HG03565 (cell line): Measurements from ENCODE around the gene IGSF6.
"Not testable (repeated sequence)": the region's sequence is repeated elsewhere in the genome, so short reads cannot be mapped to it uniquely, and the experiment has no call there.

Experiments used
- ATAC-seq: cut with Tn5 transposase; IDR thresholded peaks from one replicate; pipeline ENCODE4 v1.9.1; 2021; ENCODE audit warnings: mild to moderate bottlenecking, moderate library complexity; ENCODE audit not compliant: unreplicated experiment

IGSF6 gene

DNA sequence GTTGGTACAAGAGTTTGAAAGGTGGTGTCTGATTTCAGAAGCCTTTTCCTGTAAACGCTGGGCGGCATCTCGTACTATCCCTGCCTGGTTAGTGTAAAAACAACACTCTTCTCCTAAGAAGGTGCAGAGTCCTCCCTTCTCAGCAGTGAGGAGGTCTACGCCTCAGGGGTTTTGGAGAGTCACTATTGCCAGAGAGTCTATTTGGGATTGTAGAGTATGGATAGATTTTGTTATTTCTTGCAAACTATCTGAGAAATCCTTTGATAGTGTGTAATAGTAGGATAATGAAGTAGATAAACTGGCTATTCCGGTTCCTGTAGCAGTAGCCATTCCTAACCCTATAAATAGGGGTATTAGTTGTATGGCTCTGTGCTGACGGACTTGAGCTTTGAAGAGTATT is 21.5 kb downstream of the IGSF6 start:
- ATAC-seq = not testable (repeated sequence)

DNA sequence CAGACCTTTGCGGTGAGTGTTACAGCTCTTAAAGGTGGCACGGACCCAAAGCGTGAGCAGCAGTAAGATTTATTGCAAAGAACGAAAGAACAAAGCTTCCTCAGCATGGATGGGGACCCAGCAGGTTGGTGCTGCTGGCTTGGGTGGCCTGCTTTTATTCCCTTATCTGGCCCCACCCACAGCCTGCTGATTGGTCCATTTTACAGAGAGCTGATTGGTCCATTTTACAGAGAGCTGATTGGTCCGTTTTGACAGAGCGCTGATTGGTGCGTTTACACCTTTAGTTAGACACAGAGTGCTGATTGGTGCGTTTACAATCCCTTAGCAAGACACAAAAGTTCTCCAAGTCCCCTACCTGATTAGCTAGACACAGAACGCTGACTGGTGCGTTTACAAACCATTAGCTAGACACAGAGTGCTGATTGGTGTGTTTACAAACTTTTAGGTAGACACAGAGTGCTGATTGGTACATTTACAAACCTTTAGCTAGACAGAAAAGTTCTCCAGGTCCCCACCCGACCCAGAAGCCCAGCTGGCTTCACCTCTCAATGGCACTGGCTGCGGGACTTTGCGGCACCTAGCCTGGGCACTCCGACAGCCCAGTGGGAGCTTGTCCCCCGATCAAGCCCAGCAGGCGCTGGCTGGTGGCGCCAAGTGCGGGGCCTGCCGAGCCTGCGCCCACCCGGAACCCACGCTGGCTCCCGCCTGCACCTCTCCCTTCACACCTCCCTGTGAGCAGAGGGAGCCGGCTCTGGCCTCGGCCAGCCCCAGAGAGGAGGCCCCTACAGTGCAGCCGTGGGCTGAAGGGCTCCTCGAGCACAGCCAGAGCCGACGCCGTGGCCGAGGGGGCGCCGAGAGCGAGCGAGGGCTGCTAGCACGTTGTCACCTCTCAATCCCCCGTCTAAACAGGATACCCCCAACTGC is 22.5 kb downstream of the IGSF6 start:
- not testable (repeated sequence) for ATAC-seq

DNA sequence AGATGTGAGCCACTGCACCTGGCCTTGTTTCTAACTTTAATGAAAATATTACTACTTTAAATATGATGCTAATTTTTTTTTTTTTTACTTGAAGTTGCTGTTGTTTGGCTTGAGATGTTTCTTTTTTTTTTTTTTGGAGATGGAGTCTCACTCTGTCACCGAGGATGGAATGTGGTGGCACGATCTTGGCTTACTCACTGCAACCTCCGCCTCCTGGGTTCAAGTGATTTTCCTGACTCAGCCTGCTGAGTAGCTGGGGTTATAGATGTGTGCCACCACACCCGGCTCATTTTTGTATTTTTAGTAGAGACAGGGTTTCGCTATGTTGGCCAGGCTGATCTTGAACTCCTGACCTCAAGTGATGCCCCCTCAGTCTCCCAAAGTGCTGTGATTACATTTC is 23.6 kb downstream of the IGSF6 start:
- ATAC-seq = no peak

DNA sequence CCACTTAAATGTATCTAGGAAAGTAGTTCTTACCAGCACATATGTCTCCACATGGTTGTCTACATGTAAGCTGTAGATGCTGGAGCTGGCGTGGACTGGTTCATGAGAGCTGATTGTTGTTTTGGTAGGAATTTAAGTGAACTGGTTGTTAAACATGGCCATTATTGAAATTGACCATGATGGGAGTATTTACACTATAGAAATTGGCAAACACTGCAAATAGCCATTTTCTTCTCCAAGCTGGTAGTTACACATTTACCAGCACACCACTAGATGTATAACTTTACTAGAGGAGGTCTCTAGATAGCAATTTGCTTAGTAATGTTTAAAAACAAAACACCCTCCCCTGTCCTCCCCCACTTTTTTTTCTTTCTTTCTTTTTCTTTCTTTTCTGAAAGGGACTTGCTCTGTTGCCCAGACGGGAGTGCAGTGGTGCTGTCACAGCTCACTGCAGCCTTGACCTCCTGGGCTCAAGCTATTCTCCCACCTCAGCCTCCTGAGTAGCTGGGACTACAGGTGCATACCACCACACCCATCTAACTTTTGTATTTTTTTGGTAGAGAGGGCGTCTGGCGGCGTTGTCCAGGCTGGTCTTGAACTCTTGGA is 24.2 kb downstream of the IGSF6 start:
- no peak for ATAC-seq

DNA sequence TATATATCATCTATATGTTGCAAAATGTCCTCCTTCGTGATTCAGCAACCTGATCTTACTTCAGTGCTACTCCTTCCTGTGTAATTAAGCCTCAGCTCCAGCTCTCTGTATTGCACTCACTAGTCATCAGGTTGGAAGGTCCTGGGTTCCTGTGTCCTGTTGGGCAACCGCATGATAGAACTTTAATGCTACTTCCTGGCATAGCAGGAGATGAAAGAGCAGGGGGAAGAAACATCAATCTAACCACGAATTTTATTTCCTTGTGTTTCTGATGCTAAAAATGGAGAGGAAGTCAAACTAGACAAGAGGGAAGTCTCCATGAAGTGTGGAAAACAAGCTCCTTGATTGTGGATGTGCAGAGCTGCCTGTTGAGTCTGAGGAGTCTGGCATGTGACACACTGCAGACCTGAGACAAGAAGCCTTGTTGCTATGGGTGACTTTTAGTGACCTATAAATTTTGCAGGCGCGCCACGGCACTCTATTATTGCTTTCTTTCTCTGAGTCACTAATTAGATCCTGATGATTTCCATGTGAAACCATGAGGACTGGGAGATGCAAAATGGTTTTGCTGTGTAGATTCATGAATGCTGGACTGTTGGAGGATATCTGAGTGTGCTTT is 25.6 kb downstream of the IGSF6 start:
- ATAC-seq = no peak

DNA sequence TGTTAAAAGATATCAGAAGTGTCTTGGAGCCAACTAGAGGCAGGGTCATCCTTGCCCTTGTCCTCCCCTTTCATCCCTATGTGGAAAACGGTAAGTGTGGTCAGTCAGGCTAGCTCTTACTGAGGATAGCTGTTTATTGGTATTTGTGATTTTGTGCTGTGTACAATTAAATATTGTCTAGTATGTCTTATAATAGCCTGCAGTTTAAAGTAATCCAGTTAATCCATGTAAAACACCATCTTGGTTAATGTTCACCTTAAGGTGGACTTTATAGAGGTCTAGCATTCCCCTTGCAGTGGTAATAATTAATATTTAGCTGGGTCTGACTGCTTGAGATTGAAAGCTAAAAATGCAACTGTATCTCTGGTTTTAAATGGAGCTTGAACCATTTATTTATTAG is 27.4 kb downstream of the IGSF6 start:
- no peak for ATAC-seq

DNA sequence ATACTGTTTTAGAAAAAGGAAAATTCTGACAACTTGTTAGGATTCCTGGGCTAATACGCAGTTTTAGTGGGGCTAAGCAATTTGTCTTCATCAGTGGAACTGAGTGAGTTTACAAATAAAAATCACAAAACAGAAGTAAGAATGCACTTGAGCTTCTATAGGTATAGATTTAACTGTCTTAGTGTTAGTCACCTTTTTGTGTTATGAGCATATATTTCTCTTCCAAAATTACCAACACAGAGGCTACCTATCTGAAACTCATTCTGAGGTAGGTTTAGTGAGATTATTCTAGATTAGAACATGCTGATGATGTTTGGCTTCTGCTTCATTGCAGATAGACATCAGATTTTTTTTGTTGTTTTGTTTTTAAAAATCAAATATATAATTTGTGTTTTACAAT is 29.9 kb downstream of the IGSF6 start:
- ATAC-seq = no peak

DNA sequence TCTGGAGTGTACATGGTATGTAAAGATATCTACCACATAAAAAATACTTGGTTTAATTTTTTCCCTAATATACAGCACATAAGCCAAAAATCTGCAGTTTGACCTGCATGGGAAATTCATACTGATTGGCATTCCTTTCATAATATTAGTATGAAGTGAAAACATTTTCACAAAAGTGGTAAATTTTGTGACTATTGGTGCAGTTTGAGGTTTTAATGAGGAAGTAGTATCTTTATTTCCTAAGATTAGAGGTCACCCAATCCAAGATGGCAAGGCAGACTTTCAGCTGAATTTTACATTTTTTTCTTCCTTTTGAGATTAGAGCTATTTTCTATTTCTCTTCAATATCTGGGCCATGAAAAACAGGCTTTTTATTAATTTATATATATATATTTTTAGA is 31.8 kb downstream of the IGSF6 start:
- ATAC-seq = no peak

DNA sequence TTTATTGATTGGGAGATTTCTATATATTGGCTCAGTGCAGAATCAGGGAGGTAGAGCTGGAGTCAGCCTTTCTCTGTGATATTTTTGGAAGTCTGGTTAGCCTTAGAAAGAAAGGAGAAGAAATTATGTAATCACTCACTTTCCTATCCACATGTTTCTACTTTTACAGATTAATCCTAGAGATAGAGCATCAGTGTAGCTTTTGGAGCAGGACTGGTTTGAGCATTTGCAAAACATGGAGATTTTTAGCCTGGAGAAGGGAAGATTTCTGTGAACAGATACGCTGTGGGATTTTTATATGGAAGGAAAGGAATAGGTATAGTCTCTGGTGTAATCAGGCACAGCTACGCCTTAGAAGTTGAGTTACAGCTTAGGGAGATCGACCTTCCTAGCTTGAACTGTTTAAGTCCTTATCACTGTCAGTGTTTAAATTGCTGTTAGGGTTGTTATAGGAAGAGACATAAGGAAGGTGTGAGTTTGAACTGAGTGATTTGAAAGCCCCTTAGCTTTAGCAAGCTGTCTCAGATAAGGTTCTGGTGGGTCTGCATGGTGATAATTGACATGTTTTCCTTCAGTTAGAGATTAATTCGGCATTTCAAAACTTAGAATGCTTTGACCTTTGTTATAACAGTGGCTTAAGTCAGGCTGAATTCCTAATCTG is 32.5 kb downstream of the IGSF6 start:
- no peak for ATAC-seq

DNA sequence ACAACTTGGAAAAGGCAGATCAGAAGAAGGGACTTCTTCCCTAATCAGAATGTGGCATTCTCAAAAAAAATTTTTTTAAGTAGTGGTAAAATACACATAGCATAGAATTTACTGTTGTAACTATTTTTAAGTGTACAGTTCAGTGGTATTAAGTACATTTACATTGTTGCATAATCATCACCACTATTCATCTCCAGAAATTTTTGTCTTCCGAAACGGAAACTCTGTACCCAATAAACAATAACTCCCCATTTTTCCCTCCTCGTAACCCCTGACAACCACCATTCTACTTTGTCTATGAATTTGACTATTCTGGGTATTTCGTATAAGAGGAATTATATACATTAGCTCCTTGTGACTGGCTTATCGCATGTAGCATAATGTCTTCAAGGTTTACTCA is 34.1 kb downstream of the IGSF6 start:
- no peak for ATAC-seq

DNA sequence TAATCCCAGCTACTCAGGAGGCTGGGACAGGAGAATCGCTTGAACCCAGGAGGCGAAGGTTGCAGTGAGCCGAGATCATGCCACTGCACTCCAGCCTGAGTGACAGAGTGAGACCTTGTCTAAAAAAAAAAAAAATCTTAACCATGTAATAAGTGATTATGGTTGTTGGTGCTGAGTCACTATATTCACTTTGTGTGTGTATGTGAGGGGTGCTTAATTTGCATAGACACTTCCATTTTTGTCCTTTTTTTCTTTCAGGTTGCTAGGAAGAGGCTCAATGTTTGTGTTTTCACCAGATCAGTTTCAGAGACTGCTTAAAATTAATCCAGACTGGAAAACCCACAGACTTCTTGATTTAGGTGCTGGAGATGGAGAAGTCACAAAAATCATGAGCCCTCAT is 34.8 kb downstream of the IGSF6 start:
- ATAC-seq = no peak

DNA sequence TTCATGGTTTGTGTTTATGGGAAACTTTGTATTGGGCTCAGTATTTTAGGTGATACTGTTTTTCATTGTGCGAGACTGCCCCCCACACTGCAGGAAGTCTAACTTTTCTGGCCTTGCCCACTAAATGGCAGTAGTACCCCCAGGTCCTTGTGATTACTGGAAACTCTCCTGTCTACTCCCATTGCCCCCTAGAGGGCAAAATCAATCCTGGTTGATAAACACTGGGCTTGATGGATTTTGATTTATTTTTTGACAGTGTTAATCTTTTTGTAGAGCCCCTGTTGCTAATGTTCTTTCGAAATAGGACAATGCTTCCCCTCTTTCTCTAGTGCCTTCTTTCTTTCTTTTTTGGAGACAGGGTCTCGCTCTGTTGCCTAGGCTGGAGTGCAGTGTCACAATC is 37.5 kb downstream of the IGSF6 start:
- ATAC-seq = no peak

DNA sequence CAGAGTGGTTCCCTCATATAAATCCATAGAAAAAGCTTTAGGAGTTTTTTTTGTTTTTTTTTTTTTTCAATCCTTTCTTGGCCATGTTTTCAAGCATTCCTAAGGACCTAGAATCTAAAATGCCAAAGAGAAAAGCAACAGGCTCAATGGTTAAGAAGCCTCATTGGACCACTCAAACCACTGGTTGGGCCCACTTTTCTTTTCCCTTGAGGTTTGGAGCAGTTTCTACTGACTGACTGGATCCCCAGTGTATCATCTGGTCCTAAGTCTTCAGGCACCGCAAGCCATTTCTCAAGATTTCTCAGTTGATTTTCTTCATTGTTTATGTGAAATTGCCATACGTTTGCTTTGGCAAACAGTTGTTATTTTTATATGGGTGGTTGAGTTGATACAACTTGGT is 38.6 kb downstream of the IGSF6 start:
- ATAC-seq = no peak

DNA sequence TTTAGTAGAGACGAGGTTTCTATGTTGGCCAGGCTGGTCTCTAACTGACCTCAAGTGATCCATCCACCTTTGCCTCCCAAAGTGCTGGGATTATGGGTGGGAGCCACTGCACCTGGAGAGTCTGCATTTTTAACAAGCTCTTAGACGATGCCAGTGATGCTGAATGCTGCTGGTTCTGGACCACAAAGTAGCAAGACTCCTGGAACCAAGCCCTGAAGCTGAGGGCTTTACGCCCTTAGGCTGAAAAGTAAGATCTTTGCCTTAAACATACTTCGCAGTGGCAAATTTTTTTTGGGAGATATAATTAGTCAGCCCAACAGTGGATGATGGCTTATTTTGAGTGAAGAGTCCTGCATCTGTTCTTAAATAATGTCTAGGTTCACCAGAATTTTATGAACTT is 39.0 kb downstream of the IGSF6 start:
- no peak for ATAC-seq

DNA sequence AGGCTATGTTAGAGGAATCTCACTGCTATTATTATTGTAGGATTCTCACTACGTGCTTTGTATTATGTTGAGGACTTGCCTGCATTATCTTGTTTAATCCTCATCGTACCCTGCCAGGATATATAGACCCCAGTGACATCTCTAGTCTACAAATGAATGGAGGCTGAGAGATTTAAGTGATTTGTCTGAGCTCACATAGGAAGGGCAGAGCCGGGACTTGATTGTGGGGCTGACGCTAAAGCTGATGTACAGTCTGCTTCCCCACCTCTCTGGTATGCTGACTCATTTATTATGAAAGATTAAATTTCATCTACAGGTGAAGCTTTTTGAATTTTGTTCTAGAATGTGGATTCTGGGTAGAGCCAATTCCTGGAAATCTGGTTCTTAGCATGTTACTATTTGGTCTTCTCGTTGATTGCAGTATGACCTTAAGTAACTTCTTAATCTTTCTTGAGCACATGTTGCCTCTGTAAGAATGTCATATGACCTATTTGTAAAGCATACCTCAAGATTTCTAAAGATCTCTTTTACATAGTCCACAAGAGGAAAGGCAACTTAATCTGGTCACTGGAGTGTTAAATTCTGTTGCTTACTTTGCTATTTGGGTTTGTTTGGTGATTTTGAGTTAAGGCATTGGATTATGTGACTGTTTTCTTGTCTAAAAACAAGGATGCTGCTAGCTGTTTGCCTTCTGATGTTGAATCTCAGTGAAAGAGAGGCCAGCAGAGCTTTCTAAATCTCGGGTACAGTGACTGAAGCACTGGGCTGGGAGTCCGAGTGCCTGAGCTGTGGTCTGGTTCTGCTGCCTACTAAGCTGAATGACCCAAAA is 40.6 kb downstream of the IGSF6 start:
- ATAC-seq = no peak

DNA sequence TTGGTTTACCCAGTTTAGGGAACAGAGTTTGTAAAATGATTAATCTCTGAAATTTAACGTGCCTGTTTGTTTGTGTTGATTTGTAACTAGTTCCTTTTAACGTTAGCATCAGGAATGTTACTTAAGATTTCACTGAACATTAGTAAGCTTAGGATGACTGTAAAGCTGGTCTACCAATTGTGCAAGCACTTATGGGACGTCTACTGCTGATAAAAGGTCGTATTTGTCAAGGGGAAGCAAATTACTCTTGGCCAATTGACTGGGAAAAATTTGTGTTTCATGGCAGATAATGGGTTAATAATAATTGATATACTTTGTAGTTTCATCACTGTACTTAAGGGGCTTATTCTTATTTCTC is 41.2 kb downstream of the IGSF6 start:
- ATAC-seq = no peak

DNA sequence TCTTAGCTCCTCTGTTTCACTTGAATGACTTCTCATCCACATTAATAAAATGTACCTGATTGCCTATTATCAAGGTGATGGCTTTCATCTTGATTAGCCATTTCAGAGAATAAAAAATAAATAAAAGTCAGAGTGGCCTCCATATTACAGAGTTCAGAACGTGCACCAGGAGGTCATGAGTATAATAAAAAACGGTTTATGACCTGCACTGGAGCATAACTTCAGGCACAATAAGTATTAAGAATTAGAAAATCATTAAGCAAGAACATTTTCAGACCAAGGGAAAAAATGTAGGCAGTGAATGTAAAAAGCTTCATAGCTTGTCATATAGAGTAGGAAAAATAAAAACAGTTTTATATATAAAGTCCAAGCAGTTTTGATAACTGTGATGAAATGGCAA is 41.6 kb downstream of the IGSF6 start:
- ATAC-seq = no peak

DNA sequence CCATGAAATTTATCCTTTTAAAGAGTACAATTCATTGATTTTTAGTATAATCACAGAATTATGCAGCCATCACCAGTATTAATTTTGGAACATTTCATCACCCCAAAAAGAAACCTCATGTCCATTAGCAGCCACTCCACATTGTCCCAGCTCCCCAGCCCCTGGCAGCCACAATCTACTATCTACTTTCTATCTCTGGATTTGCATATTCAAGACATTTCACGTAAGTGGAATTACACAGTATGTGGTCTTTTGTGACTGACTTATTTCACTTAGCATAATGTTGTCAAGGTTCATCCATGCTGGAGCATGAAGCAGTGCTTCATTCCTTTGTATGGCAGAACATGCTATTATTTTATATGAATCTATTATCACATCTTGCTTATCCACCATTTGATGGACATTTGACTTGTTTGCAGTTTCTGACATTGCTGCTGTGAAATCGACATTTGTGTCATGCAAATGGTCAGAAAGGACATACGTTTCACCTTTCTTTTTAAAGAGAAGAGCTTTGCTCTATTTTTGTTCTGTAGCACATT is 42.3 kb downstream of the IGSF6 start:
- no peak for ATAC-seq

DNA sequence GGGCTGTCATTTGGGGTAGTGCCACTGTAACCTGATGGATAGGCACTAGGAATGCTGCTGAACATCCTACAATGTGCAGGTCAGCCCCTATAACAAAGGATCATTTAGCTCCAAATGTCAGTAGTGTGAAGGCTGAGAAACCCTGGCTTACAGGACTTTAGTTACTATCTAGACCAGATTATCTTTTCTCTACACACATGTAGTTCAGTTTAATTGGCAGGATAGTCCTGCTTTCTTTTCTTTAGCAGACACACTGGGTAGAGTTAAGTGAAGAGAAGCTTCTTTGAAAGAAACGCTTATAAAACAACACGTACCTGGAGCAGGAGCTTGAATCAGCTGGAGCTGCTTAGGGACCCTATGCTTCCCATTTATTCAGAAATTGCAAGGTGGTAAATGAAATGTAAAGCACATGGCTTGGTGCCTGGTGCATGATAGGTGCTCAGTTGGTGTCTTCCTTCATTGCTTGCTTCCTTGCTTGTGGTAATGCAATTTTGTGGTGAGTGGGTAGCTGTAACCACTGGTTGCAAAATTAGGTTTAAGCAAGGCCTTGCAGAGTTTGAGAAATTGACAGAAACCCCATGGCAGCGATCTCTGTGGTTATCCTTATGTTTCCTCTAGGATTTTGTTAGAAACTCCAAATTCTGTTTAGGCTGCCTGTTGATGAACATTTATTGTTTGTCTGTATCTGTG is 43.6 kb downstream of the IGSF6 start:
- no peak for ATAC-seq

DNA sequence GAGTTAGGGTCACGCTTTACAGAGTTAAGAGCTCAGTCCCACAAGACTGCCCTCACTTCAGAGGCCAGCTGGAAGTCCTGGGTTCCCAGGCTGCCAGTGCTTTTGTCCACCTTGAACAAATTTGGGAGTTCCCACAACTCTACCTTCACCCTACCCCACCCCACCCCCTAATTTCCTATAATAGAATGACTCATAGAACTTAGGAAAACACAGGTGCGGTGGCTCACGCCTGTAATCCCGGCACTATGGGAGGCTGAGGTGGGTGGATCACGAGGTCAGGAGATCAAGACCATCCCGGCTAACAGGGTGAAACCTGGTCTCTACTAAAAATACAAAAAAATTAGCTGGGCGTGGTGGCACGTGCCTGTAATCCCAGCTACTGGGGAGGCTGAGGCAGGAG is 46.6 kb downstream of the IGSF6 start:
- not testable (repeated sequence) for ATAC-seq
